H1 (cell line): ENCODE measurements around the gene CACNB2. TPM values are rescaled to one million over a fixed set of nuclear protein-coding genes. Genes with fewer than 3 reads are reported as not detected.
"Not testable (repeated sequence)": the region's sequence is repeated elsewhere in the genome, so short reads cannot be mapped to it uniquely, and the experiment has no call there.

Experiments
- CTCF ChIA-PET: fragments of 300-600 bp; sonication (Branson Sonifier 250); formaldehyde crosslinking; loops from one replicate; lab custom pipeline; 2021; ENCODE audit not compliant: partially characterized antibody; lab: Charles Lee
- POLR2A ChIA-PET: fragments of 300-600 bp; sonication (Branson Sonifier 250); formaldehyde crosslinking; loops from one replicate; lab custom pipeline; 2021; ENCODE audit warnings: inconsistent platforms; ENCODE audit not compliant: partially characterized antibody; lab: Charles Lee
- DNase-seq, 2 experiments: peaks; one replicate each; pipeline versions ENCODE4 v3.0.0 to v3.0.0-alpha.2; 2010 to 2022; ENCODE audit warnings: low spot score in 2 of 2, low read depth in 1 of 2, mixed read lengths in 1 of 2
- FAIRE-seq: peaks from 2 replicates; lab custom pipeline; 2011; peaks lifted over from hg19 to GRCh38; lab: Jason Lieb, UNC
- H2AFZ ChIP-seq: 2 replicates; pipeline ENCODE4 v1.8.1; 2012; ENCODE audit warnings: low read length, inconsistent platforms
- H2AK5ac ChIP-seq: 2 replicates; pipeline ENCODE4 v1.6.1; 2013; ENCODE audit warnings: low read depth, low read length
- H2BK120ac ChIP-seq: replicated peaks from 2 replicates; pipeline ENCODE3; 2013; ENCODE audit warnings: low read depth, low read length, inconsistent platforms
- H2BK12ac ChIP-seq: 2 replicates; pipeline ENCODE4 v1.6.1; 2013; ENCODE audit warnings: low read depth, low read length
- H2BK15ac ChIP-seq: 2 replicates; pipeline ENCODE4 v1.6.1; 2013; ENCODE audit warnings: low read length
- H2BK20ac ChIP-seq: 2 replicates; pipeline ENCODE4 v1.6.1; 2013; ENCODE audit warnings: low read length
- H2BK5ac ChIP-seq: 2 replicates; pipeline ENCODE4 v1.6.1; 2013; ENCODE audit warnings: low read depth, low read length
- H3K14ac ChIP-seq: 2 replicates; pipeline ENCODE4 v1.6.1; 2013; ENCODE audit warnings: inconsistent platforms; ENCODE audit not compliant: insufficient read length
- H3K18ac ChIP-seq: 2 replicates; pipeline ENCODE4 v1.6.1; 2013; ENCODE audit warnings: low read length; ENCODE audit errors: extremely low read depth
- H3K23ac ChIP-seq: 2 replicates; pipeline ENCODE4 v1.6.1; 2013; ENCODE audit warnings: inconsistent platforms; ENCODE audit not compliant: insufficient read length
- H3K23me2 ChIP-seq: 2 replicates; pipeline ENCODE4 v1.6.1; 2013; ENCODE audit warnings: low read depth, low read length
- H3K27ac ChIP-seq: 2 replicates; pipeline ENCODE4 v1.6.1; 2011; ENCODE audit warnings: low read depth, low read length, inconsistent platforms
- H3K27me3 ChIP-seq, 4 experiments: replicated peaks in 1 of 4; 1 replicate in 1 of 4; 2 replicates in 3 of 4; pipeline versions ENCODE4 v1.6.1 to v1.8.1; 2011 to 2013; ENCODE audit warnings: low read length in 3 of 4, mild to moderate bottlenecking in 3 of 4, inconsistent platforms in 2 of 4, mixed read lengths in 2 of 4, moderate library complexity in 1 of 4; ENCODE audit not compliant: control insufficient read depth in 3 of 4, insufficient read depth in 3 of 4; ENCODE audit errors: extremely low read depth in 1 of 4
- H3K36me3 ChIP-seq, 4 experiments: 2 replicates each; pipeline versions ENCODE4 v1.6.1 to v1.8.1; 2011 to 2013; ENCODE audit warnings: mild to moderate bottlenecking in 4 of 4, low read length in 3 of 4, moderate library complexity in 2 of 4, control low read depth in 1 of 4, inconsistent platforms in 1 of 4; ENCODE audit not compliant: insufficient read depth in 4 of 4, control insufficient read depth in 2 of 4
- H3K4ac ChIP-seq: replicated peaks from 2 replicates; pipeline ENCODE3; 2013; ENCODE audit warnings: low read length, low read depth, mixed read lengths, inconsistent platforms; ENCODE audit not compliant: insufficient read length
- H3K4me1 ChIP-seq, 4 experiments: replicated peaks in 1 of 4; 1 replicate in 1 of 4; 2 replicates in 3 of 4; pipeline versions ENCODE4 v1.6.1 to v1.8.1; 2011 to 2013; ENCODE audit warnings: low read length in 3 of 4, inconsistent platforms in 2 of 4, mixed read lengths in 1 of 4; ENCODE audit not compliant: insufficient read depth in 4 of 4, control insufficient read depth in 3 of 4
- H3K4me2 ChIP-seq, 2 experiments: 2 replicates each; pipeline versions ENCODE4 v1.6.1 to v1.8.1; 2011 to 2013; ENCODE audit warnings: low read depth in 2 of 2, low read length in 2 of 2, control low read depth in 1 of 2, inconsistent platforms in 1 of 2, mild to moderate bottlenecking in 1 of 2; ENCODE audit not compliant: insufficient read depth in 1 of 2
- H3K4me3 ChIP-seq, 4 experiments: fragments of 200-600, 300-600 bp in 1 of 4; sonication (generic), shearing (Covaris generic), sonication (Bioruptor Twin) in 1 of 4; 2 replicates each; pipeline versions ENCODE4 v1.5.1 to v1.8.1; 2011 to 2016; ENCODE audit warnings: low read length in 4 of 4, low read depth in 3 of 4, control low read depth in 2 of 4, inconsistent platforms in 2 of 4, mild to moderate bottlenecking in 2 of 4, mixed read lengths in 1 of 4, moderate library complexity in 1 of 4; ENCODE audit not compliant: insufficient read depth in 2 of 4; ENCODE audit errors: extremely low read depth in 1 of 4
- H3K56ac ChIP-seq: replicated peaks from 2 replicates; pipeline ENCODE3; 2013; ENCODE audit warnings: low read depth, mild to moderate bottlenecking, mixed read lengths, low read length, inconsistent platforms; ENCODE audit not compliant: insufficient read length
- H3K79me1 ChIP-seq: 2 replicates; pipeline ENCODE4 v1.6.1; 2013; ENCODE audit warnings: low read depth, low read length, control low read depth
- H3K79me2 ChIP-seq, 2 experiments: 2 replicates each; pipeline versions ENCODE4 v1.6.1 to v1.8.1; 2012 to 2013; ENCODE audit warnings: low read length in 2 of 2, mild to moderate bottlenecking in 2 of 2, inconsistent platforms in 1 of 2; ENCODE audit not compliant: insufficient read depth in 2 of 2, control insufficient read depth in 1 of 2
- H3K9ac ChIP-seq, 4 experiments: replicated peaks in 1 of 4; 1 replicate in 1 of 4; 2 replicates in 3 of 4; pipeline versions ENCODE4 v1.6.1 to v1.8.1; 2011 to 2013; ENCODE audit warnings: low read depth in 3 of 4, low read length in 3 of 4, control low read depth in 2 of 4, mild to moderate bottlenecking in 2 of 4, moderate library complexity in 2 of 4, inconsistent platforms in 1 of 4; ENCODE audit errors: extremely low read depth in 1 of 4
- H3K9me3 ChIP-seq, 2 experiments: 2 replicates each; pipeline versions ENCODE4 v1.6.1 to v1.8.1; 2012 to 2013; ENCODE audit warnings: mild to moderate bottlenecking in 2 of 2, moderate library complexity in 2 of 2, control low read depth in 1 of 2, inconsistent platforms in 1 of 2, low read depth in 1 of 2, low read length in 1 of 2, mixed read lengths in 1 of 2; ENCODE audit not compliant: insufficient read depth in 2 of 2
- H4K20me1 ChIP-seq, 2 experiments: replicated peaks in 1 of 2; 2 replicates each; pipeline versions ENCODE3 to v1.8.1; 2011 to 2013; ENCODE audit warnings: inconsistent platforms in 2 of 2, low read length in 2 of 2, mild to moderate bottlenecking in 1 of 2; ENCODE audit not compliant: insufficient read depth in 2 of 2, control insufficient read depth in 1 of 2
- H4K5ac ChIP-seq: 2 replicates; pipeline ENCODE4 v1.6.1; 2013; ENCODE audit warnings: low read length, low read depth, mixed read lengths, inconsistent platforms; ENCODE audit not compliant: insufficient read length
- H4K8ac ChIP-seq: 2 replicates; pipeline ENCODE4 v1.8.0; 2013; ENCODE audit warnings: mild to moderate bottlenecking, moderate library complexity, low read length, inconsistent platforms; ENCODE audit not compliant: insufficient read depth; ENCODE audit errors: extremely low read depth
- H4K91ac ChIP-seq: replicated peaks from 2 replicates; pipeline ENCODE3; 2013; ENCODE audit warnings: low read length, mixed read lengths, inconsistent platforms; ENCODE audit not compliant: insufficient read length
- whole genome bisulfite sequencing, 2 experiments: shearing (Covaris generic) in 1 of 2; methylation state at CpG; one replicate each; pipeline versions ENCODE4 v1.1.6 to v1.1.7; 2013 to 2015; ENCODE audit warnings: low lambda C conversion rate in 2 of 2, mixed read lengths in 2 of 2, inconsistent platforms in 1 of 2, low coverage in 1 of 2, missing lambda C conversion rate in 1 of 2; ENCODE audit not compliant: insufficient replicate concordance in 2 of 2, insufficient coverage in 1 of 2, insufficient read length in 1 of 2; ENCODE audit errors: extremely low coverage in 1 of 2, missing lambda C conversion rate in 1 of 2; 5-methylcytosine and 5-hydroxymethylcytosine counted together
- polyA plus RNA-seq, 7 experiments: library from polyadenylated mRNA; depleted of rRNA in 3 of 7; stranded (reverse) in 5 of 7; unstranded in 2 of 7; fragments of >200 nt in 5 of 7; fragments of 200-250 nt in 2 of 7; gene quantifications; 1 replicate in 5 of 7; 2 replicates in 1 of 7; 4 replicates in 1 of 7; pipeline versions ENCODE4 v1.2.1 to v1.2.3, GENCODE V29; 2011 to 2013; ENCODE audit warnings: missing spikeins in 2 of 7, mixed read lengths in 2 of 7
- total RNA-seq: library from RNA; stranded (reverse); fragmentation: NEBNext Ultra II Directional; extraction: Animal tissue kit (Norgen Biotek cat#: 25700); gene quantifications from 2 replicates; pipeline ENCODE4 v1.2.1, GENCODE V29; 2021

CACNB2 gene
- total and polyA plus RNA-seq, 2 of the 8 experiments (the other 6 are each of a cell fraction or from before 2014, with no cell fraction given) = 2.4 to 3.2 TPM

DNA sequence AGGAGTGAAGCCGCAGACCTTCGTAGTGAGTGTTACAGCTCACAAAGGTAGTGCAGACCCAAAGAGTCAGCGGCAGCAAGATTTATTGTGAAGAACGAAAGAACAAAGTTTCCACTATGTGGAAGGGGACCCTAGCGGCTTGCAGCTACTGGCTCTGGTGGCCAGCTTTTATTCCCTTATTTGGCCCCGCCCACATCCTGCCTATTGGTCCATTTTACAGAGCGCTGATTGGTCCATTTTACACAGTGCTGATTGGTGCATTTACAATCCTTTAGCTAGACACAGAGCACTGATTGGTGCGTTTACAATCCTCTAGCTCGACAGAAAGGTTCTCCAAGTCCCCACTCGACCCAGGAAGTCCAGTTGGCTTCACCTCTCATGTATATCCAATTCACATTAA lies 446.4 kb downstream of the CACNB2 start:
- H3K4ac ChIP-seq, H3K27me3 ChIP-seq, H4K5ac ChIP-seq, H3K9me3 ChIP-seq, H3K4me3 ChIP-seq, H2BK12ac ChIP-seq, H4K91ac ChIP-seq, H4K8ac ChIP-seq, H2AK5ac ChIP-seq, H4K20me1 ChIP-seq, H2AFZ ChIP-seq, H2BK5ac ChIP-seq, H3K9ac ChIP-seq, H3K27ac ChIP-seq, H2BK120ac ChIP-seq, H3K56ac ChIP-seq, H3K4me1 ChIP-seq, H3K79me1 ChIP-seq, FAIRE-seq, H2BK20ac ChIP-seq, H3K4me2 ChIP-seq, POLR2A ChIA-PET, DNase-seq, H3K23me2 ChIP-seq, H3K18ac ChIP-seq, H3K36me3 ChIP-seq, H2BK15ac ChIP-seq, H3K79me2 ChIP-seq, H3K23ac ChIP-seq, H3K14ac ChIP-seq: not testable (repeated sequence)
- 95% methylated on average over 10 of the region's 10 CpGs; no CpG with 5 or more reads in 1 of the 2 experiments for WGBS, 2 experiments
- CTCF ChIA-PET = interaction anchor here (1.3 to 1.7 kb wide), 3 partner anchors 8 to 15 kb away, joined by 4 to 10 read pairs (median 5); no protein-coding TSS in a partner anchor

DNA sequence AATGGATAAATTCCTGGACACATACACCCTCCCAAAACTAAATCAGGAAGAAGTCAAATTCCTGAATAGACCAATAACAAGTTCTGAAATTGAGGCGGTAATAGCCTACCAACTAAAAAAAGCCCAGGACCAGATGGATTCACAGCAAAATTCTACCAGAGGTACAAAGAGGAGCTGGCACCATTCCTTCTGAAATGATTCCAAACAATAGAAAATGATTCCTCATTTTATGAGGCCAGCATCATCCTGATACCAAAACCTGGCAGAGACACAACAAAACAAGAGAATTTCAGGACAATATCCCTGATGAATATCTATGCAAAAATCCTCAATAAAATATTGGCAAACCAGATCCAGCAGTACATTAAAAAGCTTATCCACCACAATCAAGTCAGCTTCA lies 450.9 kb downstream of the CACNB2 start:
- H2BK5ac ChIP-seq, H2BK12ac ChIP-seq, H3K4me2 ChIP-seq, H2BK15ac ChIP-seq, H3K14ac ChIP-seq, H3K36me3 ChIP-seq, H4K8ac ChIP-seq, H3K9me3 ChIP-seq, H4K5ac ChIP-seq, H3K4ac ChIP-seq, H3K27me3 ChIP-seq, H3K79me2 ChIP-seq, H3K56ac ChIP-seq, CTCF ChIA-PET, H2BK20ac ChIP-seq, H3K23me2 ChIP-seq, DNase-seq, H3K79me1 ChIP-seq, POLR2A ChIA-PET, H3K18ac ChIP-seq, H3K4me3 ChIP-seq, H3K23ac ChIP-seq, FAIRE-seq, H2AK5ac ChIP-seq, H3K9ac ChIP-seq, H4K20me1 ChIP-seq, H3K27ac ChIP-seq, H3K4me1 ChIP-seq, H2AFZ ChIP-seq, H2BK120ac ChIP-seq, H4K91ac ChIP-seq: not testable (repeated sequence)
- WGBS, 2 experiments = 90% methylated on average over 1 of the region's 1 CpG; no CpG with 5 or more reads in 1 of the 2 experiments
